Measurements from ENCODE around the gene KCNH2.
A peak's percentile ranks its signal among the peaks of the same experiment; 100 is the strongest.
"Not testable (repeated sequence)": the region's sequence is repeated elsewhere in the genome, so short reads cannot be mapped to it uniquely, and the experiment has no call there.

The KCNH2 gene

GRCh38 chr7:151012031-151012692 is 34.0 kb upstream of the KCNH2 start:
- DNase-seq: no peak

GRCh38 chr7:151011616-151012015 is 33.5 kb upstream of the KCNH2 start:
- DNase-seq: not testable (repeated sequence)

DNA sequence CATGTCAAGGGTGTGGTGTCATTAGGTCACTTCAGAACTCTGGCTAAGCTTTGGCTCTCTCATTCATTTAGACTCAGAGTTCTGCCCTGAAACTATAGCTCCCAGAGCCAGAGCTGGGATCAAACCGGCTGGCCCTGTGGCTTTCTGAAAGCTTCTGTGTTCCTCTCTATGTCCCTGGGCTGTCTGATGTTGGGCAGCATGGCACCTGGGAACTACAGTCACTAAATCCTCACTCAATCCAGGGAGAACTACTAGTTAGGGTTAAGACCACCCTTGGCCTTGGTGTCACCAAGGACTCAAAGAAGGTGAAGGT is 32.9 kb upstream of the KCNH2 start:
- DNase-seq: no peak

GRCh38 chr7:151010307-151011096 is 32.4 kb upstream of the KCNH2 start:
- no peak for DNase-seq

GRCh38 chr7:151010037-151010306 is 31.9 kb upstream of the KCNH2 start:
- no peak for DNase-seq

DNA sequence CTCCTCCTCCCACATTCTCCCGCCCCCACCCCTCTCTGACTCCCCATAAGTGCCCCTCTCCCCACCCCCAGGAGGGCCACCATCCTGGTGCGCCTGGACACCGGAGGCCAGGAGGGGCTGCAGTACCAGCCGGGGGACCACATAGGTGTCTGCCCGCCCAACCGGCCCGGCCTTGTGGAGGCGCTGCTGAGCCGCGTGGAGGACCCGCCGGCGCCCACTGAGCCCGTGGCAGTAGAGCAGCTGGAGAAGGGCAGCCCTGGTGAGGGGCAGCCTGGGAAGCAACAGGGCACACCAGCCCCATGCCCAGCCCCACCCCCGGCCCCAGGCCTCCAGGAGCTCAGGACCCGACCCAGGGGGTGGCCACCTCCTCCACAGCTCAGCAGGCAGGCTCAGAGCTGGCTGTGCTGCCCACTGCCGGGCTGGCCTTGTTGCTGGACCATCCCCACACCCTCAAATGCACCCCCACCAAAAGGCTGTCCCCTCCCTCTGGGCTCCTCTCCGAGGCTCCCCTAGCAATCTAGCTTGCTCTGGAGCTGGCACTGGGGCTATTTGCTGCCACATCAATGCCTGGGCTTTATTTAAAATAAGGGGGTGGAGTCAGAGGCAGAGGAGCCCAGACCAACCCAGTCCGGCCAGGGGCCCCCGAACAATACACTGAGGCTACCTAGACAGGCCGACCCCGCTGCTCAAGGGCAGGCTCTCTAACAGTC is 31.4 kb upstream of the KCNH2 start:
- no peak for DNase-seq

- DNase-seq: peak; percentile 80
These were observed 30.6 kb upstream of the KCNH2 start for GRCh38 chr7:151008511-151009323.

- no peak for DNase-seq
These were observed 30.0 kb upstream of the KCNH2 start for GRCh38 chr7:151008143-151008510.

- no peak for DNase-seq
These were observed 29.4 kb upstream of the KCNH2 start for GRCh38 chr7:151007469-151007898.

DNA sequence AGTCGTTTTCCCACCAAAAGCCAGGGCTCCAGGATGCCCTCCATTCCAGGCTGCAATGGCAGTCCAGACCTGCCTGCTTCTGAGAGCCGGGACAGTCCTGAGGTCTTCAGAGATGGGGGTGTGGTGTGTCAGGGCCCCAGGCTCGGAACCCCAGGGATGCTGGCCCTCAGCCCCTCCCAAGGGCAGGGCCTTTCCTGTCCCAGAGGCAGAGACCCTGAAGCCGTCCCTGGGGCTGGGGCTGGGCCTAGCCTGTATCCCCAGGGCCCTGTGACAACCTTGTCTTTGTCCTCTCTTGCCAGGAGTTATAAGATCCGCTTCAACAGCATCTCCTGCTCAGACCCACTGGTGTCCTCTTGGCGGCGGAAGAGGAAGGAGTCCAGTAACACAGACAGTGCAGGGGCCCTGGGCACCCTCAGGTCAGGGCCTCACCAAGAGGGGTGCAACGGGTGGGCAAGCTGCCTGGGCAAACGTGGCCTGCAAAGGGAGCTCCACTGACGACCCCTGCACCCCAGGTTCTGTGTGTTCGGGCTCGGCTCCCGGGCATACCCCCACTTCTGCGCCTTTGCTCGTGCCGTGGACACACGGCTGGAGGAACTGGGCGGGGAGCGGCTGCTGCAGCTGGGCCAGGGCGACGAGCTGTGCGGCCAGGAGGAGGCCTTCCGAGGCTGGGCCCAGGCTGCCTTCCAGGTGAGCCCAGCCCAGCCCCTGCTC is 28.6 kb upstream of the KCNH2 start:
- no peak for DNase-seq

GRCh38 chr7:151005566-151005965 is 27.4 kb upstream of the KCNH2 start:
- no peak for DNase-seq

- DNase-seq: no peak
These were observed 25.5 kb upstream of the KCNH2 start for GRCh38 chr7:151003572-151003971.

- DNase-seq: no peak
These were observed 23.4 kb upstream of the KCNH2 start for GRCh38 chr7:151001546-151001945.

DNA sequence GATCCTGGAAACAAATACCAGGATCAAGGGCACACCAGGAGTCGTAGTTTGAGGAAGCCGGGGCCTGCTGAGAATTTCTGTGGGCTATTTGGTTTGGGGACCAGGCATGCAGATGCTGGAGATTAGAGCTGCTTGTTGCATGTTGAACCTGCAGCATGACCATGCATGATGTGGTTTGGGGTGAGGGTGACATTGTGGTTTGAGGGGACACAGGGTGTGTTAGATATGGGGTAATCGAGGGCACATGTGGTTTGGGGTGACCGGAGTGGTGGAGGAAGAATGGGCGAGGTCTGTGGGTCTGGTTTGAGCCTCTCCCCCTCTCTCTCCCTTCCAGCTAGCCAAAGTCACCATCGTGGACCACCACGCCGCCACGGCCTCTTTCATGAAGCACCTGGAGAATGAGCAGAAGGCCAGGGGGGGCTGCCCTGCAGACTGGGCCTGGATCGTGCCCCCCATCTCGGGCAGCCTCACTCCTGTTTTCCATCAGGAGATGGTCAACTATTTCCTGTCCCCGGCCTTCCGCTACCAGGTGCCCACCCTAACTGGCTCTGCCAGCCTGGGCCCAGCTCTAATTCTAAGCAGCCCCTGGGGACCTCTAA is 22.9 kb upstream of the KCNH2 start:
- DNase-seq: no peak

DNA sequence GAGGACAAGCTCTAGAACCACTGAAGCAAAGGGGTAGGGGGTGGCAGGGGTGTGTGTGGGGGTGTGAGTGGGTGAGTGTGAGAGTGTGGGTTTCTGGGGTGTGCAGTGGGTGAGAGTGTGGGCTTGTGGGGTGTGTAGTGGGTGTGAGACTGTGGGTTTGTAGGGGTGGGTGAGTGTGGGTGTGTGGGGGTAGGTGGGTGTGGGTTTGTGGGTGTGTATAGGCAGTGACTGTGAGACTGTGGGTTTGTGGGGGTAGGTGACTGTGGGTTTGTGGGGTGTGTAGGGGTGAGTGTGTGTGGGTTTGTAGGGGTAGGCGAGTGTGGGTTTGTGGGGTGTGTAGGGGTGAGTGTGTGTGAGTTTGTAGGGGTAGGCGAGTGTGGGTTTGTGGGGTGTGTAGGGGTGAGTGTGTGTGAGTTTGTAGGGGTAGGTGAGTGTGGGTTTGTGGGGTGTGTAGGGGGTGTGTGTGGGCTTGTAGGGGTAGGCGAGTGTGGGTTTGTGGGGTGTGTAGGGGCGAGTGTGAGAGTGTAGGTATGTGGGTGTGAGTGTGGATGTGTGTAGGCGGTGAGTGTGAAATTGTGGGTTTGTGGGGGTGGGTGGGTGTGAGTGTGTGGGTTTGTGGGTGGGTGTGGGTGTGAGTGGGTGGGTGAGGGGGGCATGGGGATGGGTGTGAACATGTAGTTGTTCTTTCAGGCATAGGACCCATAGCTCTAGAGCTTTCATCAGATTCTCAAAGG is 21.5 kb upstream of the KCNH2 start:
- no peak for DNase-seq

GRCh38 chr7:150999001-150999400 is 20.9 kb upstream of the KCNH2 start:
- DNase-seq: no peak

- no peak for DNase-seq
These were observed 20.2 kb upstream of the KCNH2 start for GRCh38 chr7:150998341-150998740.

DNA sequence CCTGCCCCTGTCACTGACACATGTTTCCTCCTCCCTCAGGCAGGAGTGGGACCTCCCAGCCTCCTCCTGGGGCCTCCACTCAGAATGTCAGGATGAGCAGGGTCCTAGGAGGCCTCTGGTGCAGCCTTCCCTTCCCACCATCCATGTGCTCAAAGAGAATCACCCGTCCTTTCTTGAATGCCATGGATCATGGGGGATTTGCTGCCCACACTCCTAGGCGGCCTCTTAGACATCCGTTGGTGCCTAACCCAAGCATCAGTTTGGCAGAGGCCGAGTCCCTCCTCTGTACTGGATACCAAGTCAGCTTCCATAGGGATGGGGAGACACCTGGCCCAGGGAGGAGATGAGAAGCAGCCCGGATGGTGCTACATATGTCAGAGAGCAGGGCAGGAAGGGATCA is 19.7 kb upstream of the KCNH2 start:
- no peak for DNase-seq

DNA sequence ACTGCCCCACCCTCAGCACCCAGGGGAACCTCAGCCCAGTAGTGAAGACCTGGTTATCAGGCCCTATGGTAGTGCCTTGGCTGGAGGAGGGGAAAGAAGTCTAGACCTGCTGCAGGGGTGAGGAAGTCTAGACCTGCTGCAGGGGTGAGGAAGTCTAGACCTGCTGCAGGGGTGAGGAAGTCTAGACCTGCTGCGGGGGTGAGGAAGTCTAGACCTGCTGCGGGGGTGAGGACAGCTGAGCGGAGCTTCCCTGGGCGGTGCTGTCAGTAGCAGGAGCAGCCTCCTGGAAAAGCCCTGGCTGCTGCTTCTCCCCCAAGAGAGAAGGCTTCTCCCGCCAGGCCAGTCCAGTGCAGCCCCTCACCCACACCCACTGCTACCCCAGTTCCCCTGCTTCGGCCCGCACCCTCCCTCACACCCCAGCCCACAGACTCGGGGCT is 19.0 kb upstream of the KCNH2 start:
- no peak for DNase-seq

DNA sequence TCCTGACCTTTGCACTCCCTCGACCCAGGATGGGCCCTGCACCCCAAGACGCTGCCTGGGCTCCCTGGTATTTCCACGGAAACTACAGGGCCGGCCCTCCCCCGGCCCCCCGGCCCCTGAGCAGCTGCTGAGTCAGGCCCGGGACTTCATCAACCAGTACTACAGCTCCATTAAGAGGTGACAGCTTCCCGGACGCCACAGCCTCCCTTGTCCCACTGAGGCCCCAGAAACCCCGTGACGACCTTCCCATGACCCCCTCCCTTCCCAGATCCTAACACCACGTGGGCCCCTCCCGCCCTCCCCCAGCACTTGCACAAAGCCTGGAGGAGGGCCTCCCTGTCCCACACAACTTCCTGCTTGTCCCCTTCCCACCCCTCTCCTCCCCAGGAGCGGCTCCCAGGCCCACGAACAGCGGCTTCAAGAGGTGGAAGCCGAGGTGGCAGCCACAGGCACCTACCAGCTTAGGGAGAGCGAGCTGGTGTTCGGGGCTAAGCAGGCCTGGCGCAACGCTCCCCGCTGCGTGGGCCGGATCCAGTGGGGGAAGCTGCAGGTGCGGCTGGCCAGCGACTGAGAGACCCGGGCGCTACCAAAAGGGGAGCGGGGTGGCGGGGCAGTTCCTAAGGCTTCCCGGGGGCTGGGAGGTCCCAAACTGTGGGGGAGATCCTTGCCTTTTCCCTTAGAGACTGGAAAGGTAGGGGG is 18.4 kb upstream of the KCNH2 start:
- DNase-seq: no peak
